Ascending aorta (tissue), 2 donors: ENCODE measurements around the gene OGA. TPM values are rescaled to one million over a fixed set of nuclear protein-coding genes. Genes with fewer than 3 reads are reported as not detected.

ENCODE experiments used
- DNase-seq, 2 donors: peaks; one replicate each; pipeline ENCODE4 v3.0.0-alpha.2; 2019; ENCODE audit warnings: low spot score in 2 of 2
- H3K27ac ChIP-seq, 2 donors: fragments of 200-600 bp; sonication (generic); one replicate each; pipeline ENCODE4 v1.5.1; 2016 to 2017; ENCODE audit warnings: mild to moderate bottlenecking in 1 of 2
- H3K27me3 ChIP-seq: fragments of 200-600 bp; sonication (generic); one replicate; pipeline ENCODE4 v1.5.1; 2017
- H3K36me3 ChIP-seq, 2 donors: fragments of 200-600 bp; sonication (generic); one replicate each; pipeline ENCODE4 v1.5.1; 2016
- H3K4me1 ChIP-seq, 2 donors: fragments of 200-600 bp; sonication (generic); one replicate each; pipeline ENCODE4 v1.5.1; 2016 to 2017; ENCODE audit warnings: mild to moderate bottlenecking in 1 of 2
- H3K4me3 ChIP-seq, 2 donors: fragments of 200-600 bp; sonication (generic); one replicate each; pipeline ENCODE4 v1.5.1; 2016 to 2017; ENCODE audit warnings: mild to moderate bottlenecking in 1 of 2
- H3K9me3 ChIP-seq, 2 donors: fragments of 200-600 bp; sonication (generic); one replicate each; pipeline ENCODE4 v1.5.1; 2016
- intact Hi-C: fragments of 100-400 bp; cut with DNase I; formaldehyde crosslinking; loops from one replicate; pipeline ENCODE4 v1.15.1; 2023
- total RNA-seq: library from RNA; depleted of rRNA; stranded (reverse); fragments of >200 nt; gene quantifications from one replicate; pipeline ENCODE4 v1.1.0, GENCODE V29; 2016
- TF ChIP-seq, protein P1 (sequence below), 3 experiments: fragments of 200-600 bp in 2 of 3; fragments of 450-650 bp in 1 of 3; sonication (generic) in 2 of 3; IDR thresholded peaks; one replicate each; pipeline ENCODE4 v1.5.1; 2016 to 2019; ENCODE audit warnings: antibody characterized with exemption in 3 of 3, mild to moderate bottlenecking in 1 of 3, moderate library complexity in 1 of 3

OGA gene
- total RNA-seq, 1 donor from 2014 or later: 66.8 TPM

DNA sequence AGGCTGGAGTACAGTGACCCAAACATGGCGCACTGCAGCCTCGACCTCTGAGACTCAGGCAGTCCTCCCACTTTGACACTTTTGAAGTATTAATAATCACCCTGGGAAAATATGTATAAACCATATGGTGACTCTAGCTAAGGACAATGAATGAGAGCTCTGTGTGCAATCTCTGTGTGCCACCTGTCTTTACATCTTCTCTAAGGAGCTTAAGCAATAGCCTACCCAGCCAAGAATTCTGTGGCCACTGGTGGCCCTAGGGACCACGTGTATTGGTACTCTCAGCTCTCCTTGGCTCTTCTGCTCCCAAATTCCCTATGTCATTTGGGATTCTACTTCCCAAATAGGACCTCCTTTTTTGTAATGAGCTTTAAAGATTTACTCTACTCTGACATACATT is 66.0 kb downstream of the OGA start:
- Histone ChIP-seq H3K4me3 (no peak overlapping the region), H3K9me3 (no peaks in the 10 kb centered on the region), H3K36me3 (no peaks in the 10 kb centered on the region), H3K27ac (no peak overlapping the region), H3K27me3 (no peaks in the 10 kb centered on the region), H3K4me1 (no peaks in the 10 kb centered on the region)
- DNase-seq: no peak
- intact Hi-C loops: no loop called here
- TF ChIP-seq, protein P1, sequence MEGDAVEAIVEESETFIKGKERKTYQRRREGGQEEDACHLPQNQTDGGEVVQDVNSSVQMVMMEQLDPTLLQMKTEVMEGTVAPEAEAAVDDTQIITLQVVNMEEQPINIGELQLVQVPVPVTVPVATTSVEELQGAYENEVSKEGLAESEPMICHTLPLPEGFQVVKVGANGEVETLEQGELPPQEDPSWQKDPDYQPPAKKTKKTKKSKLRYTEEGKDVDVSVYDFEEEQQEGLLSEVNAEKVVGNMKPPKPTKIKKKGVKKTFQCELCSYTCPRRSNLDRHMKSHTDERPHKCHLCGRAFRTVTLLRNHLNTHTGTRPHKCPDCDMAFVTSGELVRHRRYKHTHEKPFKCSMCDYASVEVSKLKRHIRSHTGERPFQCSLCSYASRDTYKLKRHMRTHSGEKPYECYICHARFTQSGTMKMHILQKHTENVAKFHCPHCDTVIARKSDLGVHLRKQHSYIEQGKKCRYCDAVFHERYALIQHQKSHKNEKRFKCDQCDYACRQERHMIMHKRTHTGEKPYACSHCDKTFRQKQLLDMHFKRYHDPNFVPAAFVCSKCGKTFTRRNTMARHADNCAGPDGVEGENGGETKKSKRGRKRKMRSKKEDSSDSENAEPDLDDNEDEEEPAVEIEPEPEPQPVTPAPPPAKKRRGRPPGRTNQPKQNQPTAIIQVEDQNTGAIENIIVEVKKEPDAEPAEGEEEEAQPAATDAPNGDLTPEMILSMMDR (IDR thresholded peaks at IDR 0.05): no peak

DNA sequence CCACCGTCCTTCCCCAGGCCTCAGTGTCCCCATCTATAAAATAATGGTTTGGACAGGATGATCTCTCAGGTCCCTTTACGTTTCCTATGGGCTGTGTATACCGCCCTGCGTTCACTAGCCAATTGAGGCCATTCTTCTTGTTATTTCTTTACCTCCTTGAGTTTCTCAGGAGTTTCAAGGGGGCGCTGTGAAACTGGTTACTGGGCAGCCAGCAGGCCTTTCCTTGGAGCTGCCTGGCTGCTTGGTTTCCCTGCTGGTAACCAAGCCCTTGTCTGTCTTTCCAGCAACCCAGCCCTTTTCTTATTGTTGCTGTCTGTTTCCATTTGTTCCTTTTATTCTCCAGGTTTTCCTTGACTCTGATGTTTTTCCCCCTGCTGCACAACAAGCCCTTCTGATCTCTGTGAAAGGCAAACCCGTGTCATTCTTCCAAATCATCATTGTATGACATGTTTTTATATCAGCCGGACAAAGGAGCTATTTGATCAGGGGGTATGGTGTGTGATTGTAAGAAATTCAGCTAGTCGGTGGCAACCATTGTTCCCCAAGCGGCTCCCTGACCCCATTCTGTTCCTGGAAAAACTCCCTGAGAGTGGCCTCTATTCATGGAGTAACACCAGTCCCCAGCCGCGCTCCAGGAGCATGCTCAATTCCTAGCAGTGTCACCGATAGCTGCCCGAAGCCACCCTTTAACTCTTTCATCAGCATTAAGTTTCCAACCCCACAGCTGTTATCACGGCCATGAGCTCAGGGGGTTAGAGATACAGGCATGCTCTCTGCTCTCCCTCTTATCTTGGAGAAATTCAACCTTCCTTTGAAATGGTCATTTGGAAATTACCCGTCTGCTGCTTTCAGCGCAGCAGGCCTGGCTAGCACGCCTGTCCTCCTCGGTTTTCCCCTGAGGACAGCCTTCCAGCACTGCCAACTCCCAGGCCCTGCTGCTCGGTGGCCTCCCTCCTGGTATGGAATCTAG is 68.9 kb downstream of the OGA start:
- DNase-seq: no peak
- H3K4me1 ChIP-seq: no peaks in the 10 kb centered on the region
- no peaks in the 10 kb centered on the region for H3K9me3 ChIP-seq
- TF ChIP-seq, protein P1 (IDR thresholded peaks at IDR 0.05): no peak
- no peaks in the 10 kb centered on the region for H3K27me3 ChIP-seq
- H3K36me3 ChIP-seq: no peaks in the 10 kb centered on the region
- intact Hi-C loops: no loop called here
- H3K4me3 ChIP-seq: no peak overlapping the region
- no peak overlapping the region for H3K27ac ChIP-seq

DNA sequence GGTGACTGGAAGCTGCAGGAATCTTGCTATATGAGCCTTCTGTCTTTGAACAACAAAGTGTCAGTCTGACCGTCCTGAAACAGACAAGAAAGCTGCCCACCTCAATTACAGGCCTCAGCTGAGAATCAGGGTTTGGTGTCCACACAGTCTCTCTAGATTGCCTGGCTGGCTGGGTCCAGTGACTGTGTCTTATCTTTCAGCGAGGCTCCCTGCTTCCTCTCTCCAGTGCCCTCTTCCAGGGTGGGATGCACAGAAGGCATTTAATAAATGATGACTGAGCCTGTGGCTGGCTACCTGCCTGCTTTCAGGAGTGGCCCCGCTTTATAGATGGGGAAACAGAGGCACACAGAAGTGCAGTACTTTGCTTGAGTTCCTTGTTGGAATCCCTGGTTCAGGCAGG is 69.7 kb downstream of the OGA start:
- intact Hi-C loops: no loop called here

DNA sequence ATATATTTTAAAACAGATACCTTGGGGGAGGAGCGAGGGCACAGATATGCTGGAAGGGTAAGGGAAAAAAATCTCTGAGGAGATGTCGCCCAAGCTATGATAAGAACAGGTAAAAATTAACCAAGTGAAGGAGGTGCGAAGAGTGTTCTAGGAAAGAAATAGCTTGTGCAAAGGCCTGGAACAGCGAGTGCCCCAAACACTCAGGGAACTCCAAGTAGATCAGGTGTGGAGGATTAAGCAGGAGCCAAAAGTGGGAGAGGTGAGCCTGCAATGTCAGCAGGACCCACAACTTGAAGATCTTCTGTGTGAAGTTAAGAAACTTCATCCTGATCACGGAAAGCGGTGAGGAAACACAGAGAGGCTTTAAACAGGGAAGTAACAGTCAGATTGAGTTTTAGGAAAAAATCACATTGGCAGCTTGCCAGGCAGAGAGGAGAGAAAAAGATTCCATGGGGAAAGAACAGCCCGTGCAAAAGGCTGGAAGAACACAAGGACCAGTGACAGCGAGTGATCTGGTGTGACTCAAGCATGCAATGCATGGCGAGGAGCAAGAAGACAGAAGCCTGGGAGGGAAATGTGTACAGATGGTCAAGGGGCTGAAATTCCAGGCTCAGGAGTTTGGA is 73.1 kb downstream of the OGA start:
- Histone ChIP-seq H3K27me3 (no peaks in the 10 kb centered on the region), H3K9me3 (no peaks in the 10 kb centered on the region), H3K36me3 (no peaks in the 10 kb centered on the region), H3K4me1 (no peaks in the 10 kb centered on the region), H3K4me3 (no peak overlapping the region), H3K27ac (no peak overlapping the region)
- TF ChIP-seq, protein P1 (IDR thresholded peaks at IDR 0.05): no peak
- no peak for DNase-seq
- intact Hi-C loops: no loop called here

More for the DNA sequence above, 69.7 kb downstream of the OGA start:
- no peak for DNase-seq
- H3K4me1 ChIP-seq: no peaks in the 10 kb centered on the region
- no peaks in the 10 kb centered on the region for H3K27me3 ChIP-seq
- TF ChIP-seq, protein P1 (IDR thresholded peaks at IDR 0.05): no peak
- no peak overlapping the region for H3K27ac ChIP-seq
- no peaks in the 10 kb centered on the region for H3K36me3 ChIP-seq
- no peak overlapping the region for H3K4me3 ChIP-seq
- H3K9me3 ChIP-seq: no peaks in the 10 kb centered on the region

DNA sequence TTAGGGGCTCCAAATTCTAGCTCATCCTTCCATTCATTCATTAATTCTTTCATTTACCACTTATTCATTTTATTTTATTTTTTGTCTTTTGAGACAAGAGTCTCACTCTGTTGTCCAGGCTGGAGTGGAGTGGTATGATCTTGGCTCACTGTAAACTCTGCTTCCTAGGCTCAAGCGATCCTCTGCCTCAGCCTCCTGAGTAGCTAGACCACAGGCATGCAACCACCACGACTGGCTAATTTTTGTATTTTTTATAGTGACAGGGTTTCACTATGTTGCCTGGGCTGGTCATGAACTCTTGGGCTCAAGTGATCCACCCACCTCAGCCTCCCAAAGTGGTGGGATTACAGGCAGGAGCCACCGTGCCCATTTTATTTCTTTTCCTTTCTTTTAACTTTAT is 74.0 kb downstream of the OGA start:
- no peak for DNase-seq
- Histone ChIP-seq H3K36me3 (no peaks in the 10 kb centered on the region), H3K27ac (no peak overlapping the region), H3K4me1 (no peaks in the 10 kb centered on the region), H3K9me3 (no peaks in the 10 kb centered on the region), H3K4me3 (no peak overlapping the region), H3K27me3 (no peaks in the 10 kb centered on the region)
- TF ChIP-seq, protein P1 (IDR thresholded peaks at IDR 0.05): no peak
- intact Hi-C loops: no loop called here
